ENCODE measurements around the gene LGALS14.

The LGALS14 gene

DNA sequence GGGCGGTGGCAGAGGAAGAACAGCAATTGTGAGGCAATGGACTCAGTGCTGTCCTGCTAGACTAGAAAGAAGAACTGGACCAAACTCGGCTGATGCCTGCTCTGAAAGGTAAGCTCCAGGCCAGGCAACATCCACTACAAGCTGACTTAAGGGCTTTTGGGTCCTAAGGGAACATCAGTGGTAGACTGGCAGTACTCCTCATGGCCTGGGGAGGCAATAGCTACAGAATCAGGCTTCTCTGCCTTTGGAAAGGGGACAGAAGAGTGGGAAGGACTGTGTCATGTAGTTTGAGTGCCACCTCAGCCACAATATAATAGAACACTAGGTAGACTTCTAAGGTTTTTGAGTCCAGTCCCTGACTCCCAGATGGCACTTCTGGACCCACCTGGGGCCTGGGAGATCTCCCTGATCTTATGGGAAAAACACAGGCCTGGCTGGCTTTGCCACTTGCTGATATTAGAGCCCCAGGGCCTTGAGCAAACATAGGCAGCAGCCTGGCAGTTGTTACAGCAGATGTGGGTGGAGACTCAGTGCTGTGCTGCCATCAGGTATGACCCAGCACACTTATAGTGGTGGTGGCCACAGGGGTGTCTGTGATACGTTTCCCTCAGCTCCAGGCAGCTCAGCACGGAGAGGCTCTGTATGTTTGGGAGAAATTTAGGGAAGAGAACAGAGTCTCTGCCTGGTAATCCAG, 42.7 kb downstream of the LGALS14 start:
- DNase-seq (ENCODE audit: low read depth) = no peak

DNA sequence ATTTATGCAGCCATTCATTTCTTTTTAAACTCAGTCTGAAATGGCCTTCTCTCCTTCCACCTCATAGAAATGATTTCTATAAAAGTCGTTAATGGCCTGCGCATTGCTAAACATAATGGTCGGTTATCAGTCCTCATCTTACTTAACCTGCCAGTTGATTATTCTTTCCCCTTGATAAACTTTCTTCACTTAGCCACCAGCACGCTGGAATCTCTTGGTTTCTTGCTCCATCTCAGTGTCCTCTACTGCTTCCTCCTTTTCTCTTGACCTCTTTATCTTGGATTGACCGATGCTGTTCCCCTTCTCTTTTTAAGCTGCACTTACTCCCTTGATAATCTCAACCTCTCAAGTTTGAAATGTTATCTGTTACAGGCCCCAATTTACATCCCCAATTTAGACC, 45.7 kb downstream of the LGALS14 start:
- no peak for DNase-seq (ENCODE audit: low read depth)

DNA sequence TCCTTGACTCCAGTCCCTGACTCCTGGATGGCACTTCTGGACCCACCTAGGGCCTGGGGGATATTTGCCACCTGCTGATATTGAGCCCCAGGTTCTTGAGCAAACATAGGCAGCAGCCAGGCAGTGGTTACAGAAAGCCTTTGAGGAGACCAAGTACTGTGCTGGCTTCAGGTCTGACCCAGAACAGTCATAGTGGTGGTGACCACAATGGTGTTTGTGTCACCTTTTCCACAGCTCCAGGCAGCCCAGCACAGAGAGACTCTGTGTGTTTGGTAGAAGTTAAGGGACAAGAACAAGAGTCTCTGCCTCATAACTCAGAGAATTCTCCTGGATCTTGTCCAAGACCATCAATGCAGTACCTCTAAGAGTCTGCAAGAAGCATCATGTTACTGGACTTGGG, 48.1 kb downstream of the LGALS14 start:
- no peak for DNase-seq (ENCODE audit: low read depth)

DNA sequence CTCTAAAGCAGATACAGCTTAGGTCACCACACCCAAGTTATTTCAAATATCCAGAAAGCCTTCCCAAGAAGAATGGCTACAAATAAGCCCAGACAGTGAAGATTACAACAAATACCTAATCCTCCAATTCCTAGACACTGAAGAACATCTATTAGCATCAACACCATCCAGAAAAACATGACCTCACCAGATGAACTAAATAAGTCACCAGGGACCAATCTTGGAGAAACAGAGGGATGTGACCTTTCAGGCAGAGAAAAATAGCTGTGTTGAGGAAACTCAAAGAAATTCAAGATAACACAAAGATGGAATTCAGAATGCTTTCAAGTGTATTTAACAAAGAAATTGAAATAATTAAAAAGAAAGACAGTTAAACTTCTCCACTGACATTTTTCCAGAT, 48.5 kb downstream of the LGALS14 start:
- DNase-seq (ENCODE audit: low read depth) = no peak

DNA sequence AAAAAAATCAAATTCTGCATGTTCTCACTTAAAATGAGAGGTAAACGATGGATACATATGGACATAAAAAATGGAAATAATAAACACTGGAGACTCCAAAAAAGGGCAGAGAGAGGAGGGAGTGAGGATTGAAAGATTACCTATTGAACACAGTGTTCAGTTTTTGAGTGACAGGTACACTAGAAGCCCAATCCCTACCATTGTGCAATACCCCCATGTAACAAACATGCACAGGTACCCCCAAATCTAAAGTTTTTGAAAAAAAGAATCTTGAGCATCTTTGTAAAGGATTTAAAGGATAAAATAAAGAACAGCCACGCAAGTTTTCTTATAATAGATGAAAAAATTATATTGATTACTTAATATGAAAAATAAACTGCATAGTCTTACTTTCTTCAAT, 50.3 kb downstream of the LGALS14 start:
- no peak for DNase-seq (ENCODE audit: low read depth)

DNA sequence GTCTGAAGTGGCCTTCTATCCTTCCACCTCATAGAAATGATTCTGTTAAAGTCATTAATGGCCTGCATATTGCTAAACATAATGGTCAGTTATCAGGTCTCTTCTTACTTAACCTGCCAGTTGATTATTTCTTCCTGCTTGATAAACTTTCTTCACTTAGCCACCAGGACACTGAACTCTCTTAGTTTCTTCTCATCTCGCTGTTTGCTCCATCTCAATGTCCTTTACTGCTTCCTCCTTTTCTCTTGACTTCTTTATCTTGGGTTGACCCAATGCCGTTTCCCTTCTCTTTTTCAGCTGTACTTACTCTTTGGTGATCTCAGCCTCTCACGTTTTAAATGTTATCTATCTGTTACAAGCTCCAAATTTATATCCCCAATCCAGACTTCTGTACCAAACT, 50.7 kb downstream of the LGALS14 start:
- no peak for DNase-seq (ENCODE audit: low read depth)
